Measurements from ENCODE around the gene SCAP. TPM values are rescaled to one million over a fixed set of nuclear protein-coding genes. Genes with fewer than 3 reads are reported as not detected.
"Not testable (repeated sequence)": the region's sequence is repeated elsewhere in the genome, so short reads cannot be mapped to it uniquely, and the experiment has no call there.

The SCAP gene
- total and polyA plus RNA-seq, 9 donors = 52.4 to 192 (median 80.9) TPM

DNA sequence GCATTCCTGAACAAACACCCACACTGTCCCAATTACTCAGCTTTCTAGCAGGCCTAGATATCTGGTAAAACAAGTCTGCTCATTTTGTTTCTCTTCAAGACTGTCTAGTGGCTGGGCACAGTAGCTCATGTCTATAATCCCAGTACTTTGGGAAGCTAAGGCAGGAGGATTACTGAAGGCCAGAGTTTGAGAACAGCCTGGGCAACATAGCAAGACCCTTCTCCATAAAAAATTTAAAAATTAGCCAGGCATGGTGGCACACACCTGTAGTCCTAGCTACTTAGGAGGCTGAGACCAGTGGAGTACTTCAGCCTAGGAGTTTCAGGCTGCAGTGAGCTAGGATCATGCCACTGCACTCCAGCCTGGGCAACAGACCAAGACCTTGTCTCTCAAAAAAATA, 101.2 kb downstream of the SCAP start:
- H3K27me3 ChIP-seq = no peaks in the 10 kb centered on the region
- H3K4me1 ChIP-seq (ENCODE audit: insufficient read depth) = peaks cover 3% of the 10 kb centered on the region
- H3K27ac ChIP-seq = no peak overlapping the region
- TF ChIP-seq, protein P1, sequence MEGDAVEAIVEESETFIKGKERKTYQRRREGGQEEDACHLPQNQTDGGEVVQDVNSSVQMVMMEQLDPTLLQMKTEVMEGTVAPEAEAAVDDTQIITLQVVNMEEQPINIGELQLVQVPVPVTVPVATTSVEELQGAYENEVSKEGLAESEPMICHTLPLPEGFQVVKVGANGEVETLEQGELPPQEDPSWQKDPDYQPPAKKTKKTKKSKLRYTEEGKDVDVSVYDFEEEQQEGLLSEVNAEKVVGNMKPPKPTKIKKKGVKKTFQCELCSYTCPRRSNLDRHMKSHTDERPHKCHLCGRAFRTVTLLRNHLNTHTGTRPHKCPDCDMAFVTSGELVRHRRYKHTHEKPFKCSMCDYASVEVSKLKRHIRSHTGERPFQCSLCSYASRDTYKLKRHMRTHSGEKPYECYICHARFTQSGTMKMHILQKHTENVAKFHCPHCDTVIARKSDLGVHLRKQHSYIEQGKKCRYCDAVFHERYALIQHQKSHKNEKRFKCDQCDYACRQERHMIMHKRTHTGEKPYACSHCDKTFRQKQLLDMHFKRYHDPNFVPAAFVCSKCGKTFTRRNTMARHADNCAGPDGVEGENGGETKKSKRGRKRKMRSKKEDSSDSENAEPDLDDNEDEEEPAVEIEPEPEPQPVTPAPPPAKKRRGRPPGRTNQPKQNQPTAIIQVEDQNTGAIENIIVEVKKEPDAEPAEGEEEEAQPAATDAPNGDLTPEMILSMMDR (IDR thresholded peaks at IDR 0.05) = no peak
- no peak for TF ChIP-seq POLR2A (IDR thresholded peaks at IDR 0.05)
- no peak for TF ChIP-seq EP300 (IDR thresholded peaks at IDR 0.05)
- no peak for DNase-seq
- H3K9me3 ChIP-seq = no peaks in the 10 kb centered on the region
- H3K36me3 ChIP-seq = no peaks in the 10 kb centered on the region
- H3K4me3 ChIP-seq = no peak overlapping the region
- intact Hi-C loops (cut with DNase I) = no loop called here

DNA sequence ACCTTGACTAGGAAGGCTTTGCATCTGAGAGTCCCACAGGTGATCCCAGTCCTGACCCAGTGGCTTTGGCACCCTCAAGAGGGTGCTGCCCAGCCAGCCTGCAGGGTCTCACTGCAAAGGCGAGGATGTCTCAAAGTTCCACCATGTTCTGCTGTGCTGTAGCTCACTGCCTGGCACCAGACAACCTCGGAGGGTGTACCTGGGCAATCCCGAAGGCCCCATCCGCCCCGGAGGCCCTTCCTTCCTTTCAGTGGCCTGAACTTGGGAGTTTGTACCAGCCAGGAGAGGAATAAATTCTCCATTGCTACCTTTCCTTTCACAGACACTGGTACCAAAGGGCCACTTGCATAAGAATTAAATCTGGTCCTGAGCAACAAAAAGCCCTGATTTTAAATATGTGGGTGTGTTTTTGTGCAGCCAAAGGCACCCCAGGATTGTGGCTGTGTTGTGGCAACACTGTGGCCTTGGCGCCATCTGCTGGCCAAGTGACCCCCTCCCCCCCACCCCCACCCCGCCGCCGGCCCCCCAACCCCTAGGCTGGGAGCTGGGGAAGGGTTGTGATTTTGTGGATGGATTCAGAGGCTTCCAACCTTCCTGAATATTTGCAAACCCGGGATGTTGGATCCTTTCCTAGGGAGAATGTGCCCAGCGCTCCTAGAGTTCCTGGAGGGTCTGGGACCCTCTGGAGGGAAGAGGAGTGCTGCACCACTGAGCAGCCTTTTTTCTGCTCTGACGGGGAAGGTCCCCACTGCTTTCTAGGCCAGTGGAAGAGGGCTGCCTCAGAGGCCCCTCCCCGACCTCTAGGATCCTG, 104.6 kb downstream of the SCAP start:
- intact Hi-C loops (cut with DNase I) = no loop called here
- Histone ChIP-seq H3K27me3 (no peaks in the 10 kb centered on the region), H3K4me3 (no peak overlapping the region), H3K9me3 (no peaks in the 10 kb centered on the region), H3K27ac (no peak overlapping the region), H3K36me3 (no peaks in the 10 kb centered on the region), H3K4me1 (ENCODE audit: insufficient read depth) (no peaks in the 10 kb centered on the region)
- 30 to 40% (median 32%) methylated on average over 12 to 13 of the region's 13 CpGs for WGBS, 3 donors
- DNase-seq = no peak
- no peak for TF ChIP-seq POLR2A (IDR thresholded peaks at IDR 0.05)
- TF ChIP-seq, protein P1 (IDR thresholded peaks at IDR 0.05) = no peak
- TF ChIP-seq EP300 (IDR thresholded peaks at IDR 0.05) = no peak

DNA sequence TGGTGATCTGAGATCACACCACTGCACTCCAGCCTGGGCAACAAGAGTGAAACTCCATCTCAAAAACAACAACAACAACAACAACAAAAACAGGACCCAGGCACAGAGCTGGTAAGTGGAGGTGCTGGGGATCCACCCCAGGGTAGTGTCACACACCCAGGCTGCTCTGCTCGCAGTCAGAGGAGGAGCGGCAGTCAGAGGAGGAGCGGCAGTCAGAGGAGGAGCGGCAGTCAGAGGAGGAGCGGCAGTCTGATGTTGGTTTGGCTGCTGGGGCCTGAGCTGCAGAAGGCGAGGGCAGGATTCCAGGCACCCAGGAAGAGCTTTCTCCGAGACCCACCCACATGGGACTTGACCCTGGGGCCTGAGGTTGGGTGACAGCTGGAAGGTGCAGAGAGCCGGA, 105.7 kb downstream of the SCAP start:
- DNase-seq; H3K4me3 ChIP-seq; H3K36me3 ChIP-seq; H3K27ac ChIP-seq; intact Hi-C loops (cut with DNase I); H3K27me3 ChIP-seq; H3K4me1 ChIP-seq (ENCODE audit: insufficient read depth); H3K9me3 ChIP-seq: not testable (repeated sequence)
- 78 to 88% (median 81%) methylated on average over 8 of the region's 8 CpGs for WGBS, 3 donors

DNA sequence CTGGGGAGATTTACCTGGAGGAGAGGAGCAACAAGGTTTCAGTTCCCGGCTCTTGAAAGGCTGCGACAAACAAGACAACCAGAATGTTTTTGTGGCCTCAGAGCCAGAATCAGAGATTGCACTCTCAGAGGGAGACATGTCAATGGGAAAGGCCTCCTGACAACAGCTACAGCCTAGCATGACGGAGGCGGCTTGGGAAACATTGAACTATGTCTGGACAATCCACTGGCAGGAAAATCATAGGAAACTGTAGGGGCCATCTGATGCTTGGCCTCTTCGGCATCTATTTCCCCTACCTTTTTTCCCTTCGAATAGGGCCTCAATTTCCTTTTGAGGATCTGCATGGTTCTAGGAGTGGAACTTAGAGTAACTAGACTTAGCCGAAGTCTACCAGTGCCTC, 108.1 kb downstream of the SCAP start:
- Histone ChIP-seq H3K4me1 (ENCODE audit: insufficient read depth) (no peaks in the 10 kb centered on the region), H3K36me3 (no peaks in the 10 kb centered on the region), H3K27ac (no peak overlapping the region), H3K9me3 (no peaks in the 10 kb centered on the region), H3K27me3 (no peaks in the 10 kb centered on the region), H3K4me3 (no peak overlapping the region)
- 94 to 96% (median 95%) methylated on average over 7 of the region's 7 CpGs for WGBS, 3 donors
- TF ChIP-seq EP300 (IDR thresholded peaks at IDR 0.05) = no peak
- TF ChIP-seq POLR2A (IDR thresholded peaks at IDR 0.05) = no peak
- TF ChIP-seq, protein P1 (IDR thresholded peaks at IDR 0.05) = no peak
- no peak for DNase-seq
- intact Hi-C loops (cut with DNase I) = no loop called here

DNA sequence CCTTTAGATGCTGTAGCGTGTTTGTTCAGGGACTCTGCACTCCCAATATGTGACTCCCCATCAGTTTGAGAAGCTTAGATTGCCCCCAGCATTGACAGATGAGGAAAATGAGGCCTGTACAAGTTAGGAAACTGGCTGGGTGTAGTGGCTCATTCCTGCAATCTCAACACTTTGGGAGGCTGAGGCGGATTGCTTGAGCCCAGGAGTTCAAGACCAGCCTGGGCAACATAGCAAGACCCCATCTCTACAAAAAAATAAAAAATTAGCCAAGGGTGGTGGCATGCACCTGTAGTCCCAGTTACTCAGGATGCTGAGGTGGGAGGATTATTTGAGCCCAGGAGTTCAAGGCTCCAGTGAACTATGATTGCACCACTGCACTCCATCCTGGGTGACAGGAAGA, 108.9 kb downstream of the SCAP start:
- no peaks in the 10 kb centered on the region for H3K4me1 ChIP-seq (ENCODE audit: insufficient read depth)
- WGBS, 3 donors = 95 to 100% (median 98%) methylated on average over 2 of the region's 2 CpGs
- H3K27ac ChIP-seq = no peak overlapping the region

More for the DNA sequence above, 108.9 kb downstream of the SCAP start:
- Histone ChIP-seq H3K9me3 (no peaks in the 10 kb centered on the region), H3K4me3 (no peak overlapping the region), H3K27me3 (no peaks in the 10 kb centered on the region), H3K36me3 (no peaks in the 10 kb centered on the region)
- no peak for DNase-seq
- intact Hi-C loops (cut with DNase I) = no loop called here
- TF ChIP-seq POLR2A (IDR thresholded peaks at IDR 0.05) = no peak
- TF ChIP-seq, protein P1 (IDR thresholded peaks at IDR 0.05) = no peak
- TF ChIP-seq EP300 (IDR thresholded peaks at IDR 0.05) = no peak

Data from ovary (tissue), 9 donors.